Esophagus (tissue), 2 donors: Measurements from ENCODE around the gene FUT3. TPM values are rescaled to one million over a fixed set of nuclear protein-coding genes. Genes with fewer than 3 reads are reported as not detected.

Experiments
- H3K27ac ChIP-seq, 2 donors: one replicate each; pipeline ENCODE4 v1.5.1; 2013; ENCODE audit warnings: low read depth in 2 of 2, mild to moderate bottlenecking in 2 of 2, inconsistent platforms in 1 of 2, low read length in 1 of 2, moderate library complexity in 1 of 2
- H3K27me3 ChIP-seq, 2 donors: one replicate each; pipeline ENCODE4 v1.6.1; 2013; ENCODE audit warnings: low read length in 2 of 2, control low read depth in 1 of 2, mild to moderate bottlenecking in 1 of 2; ENCODE audit not compliant: insufficient read depth in 2 of 2, control insufficient read depth in 1 of 2
- H3K36me3 ChIP-seq, 2 donors: one replicate each; pipeline ENCODE4 v1.6.1; 2013; ENCODE audit warnings: low read length in 1 of 2; ENCODE audit not compliant: control insufficient read depth in 2 of 2, insufficient read depth in 2 of 2
- H3K4me1 ChIP-seq, 2 donors: one replicate each; pipeline ENCODE4 v1.6.1; 2013; ENCODE audit warnings: low read length in 1 of 2; ENCODE audit not compliant: control insufficient read depth in 2 of 2, insufficient read depth in 2 of 2
- H3K4me3 ChIP-seq, 2 donors: one replicate each; pipeline ENCODE4 v1.5.1; 2013; ENCODE audit warnings: low read length in 2 of 2, mild to moderate bottlenecking in 2 of 2, low read depth in 1 of 2, moderate library complexity in 1 of 2
- H3K9me3 ChIP-seq, 2 donors: one replicate each; pipeline ENCODE4 v1.6.1; 2013; ENCODE audit warnings: mild to moderate bottlenecking in 2 of 2, low read depth in 1 of 2, low read length in 1 of 2, moderate library complexity in 1 of 2; ENCODE audit not compliant: control insufficient read depth in 2 of 2, insufficient read depth in 1 of 2
- WGBS, 2 donors: extraction: QIAGEN DNeasy Blood & Tissue Kit; methylation state at CpG; one replicate each; pipeline ENCODE4 v1.1.7; 2013; 5-methylcytosine and 5-hydroxymethylcytosine counted together
- polyA plus RNA-seq, 2 donors: library from polyadenylated mRNA; stranded (reverse); fragments of 200-250 nt; gene quantifications; one replicate each; pipeline ENCODE4 v1.2.3, GENCODE V29; 2013
- donor health status: healthy with polysubstance abuse.
- donor health status: Bipolar disorder and iron deficiency.

FUT3 gene
- polyA plus RNA-seq, 2 donors, result 121 to 183 TPM

DNA sequence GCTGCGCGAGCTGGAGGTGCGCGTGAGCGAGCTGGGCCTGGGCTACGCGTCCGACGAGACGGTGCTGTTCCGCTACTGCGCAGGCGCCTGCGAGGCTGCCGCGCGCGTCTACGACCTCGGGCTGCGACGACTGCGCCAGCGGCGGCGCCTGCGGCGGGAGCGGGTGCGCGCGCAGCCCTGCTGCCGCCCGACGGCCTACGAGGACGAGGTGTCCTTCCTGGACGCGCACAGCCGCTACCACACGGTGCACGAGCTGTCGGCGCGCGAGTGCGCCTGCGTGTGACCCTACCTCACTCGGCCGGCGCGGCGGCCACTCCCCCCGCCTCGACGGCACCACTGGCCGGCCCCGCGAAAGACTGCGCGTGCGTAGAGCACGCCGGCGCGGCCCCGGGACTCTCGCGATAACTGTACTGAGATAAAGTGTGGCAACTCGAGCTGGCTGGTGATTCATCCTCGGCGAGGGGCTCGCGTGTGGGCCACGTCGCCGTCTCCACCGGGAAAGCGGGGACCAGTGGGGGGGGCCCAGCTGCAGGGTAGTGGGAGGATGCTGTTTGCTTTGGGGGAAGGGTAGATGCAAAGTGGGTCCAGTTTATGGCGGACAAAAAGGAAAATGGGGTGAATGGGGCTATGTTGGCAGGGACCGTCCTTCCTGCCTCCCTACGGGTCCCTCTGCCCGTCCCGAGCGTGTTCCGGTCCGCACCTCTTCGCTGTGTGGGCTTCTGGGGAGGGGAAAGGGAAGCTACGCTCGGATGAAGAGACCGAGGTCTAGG, 23.2 kb downstream of the FUT3 start:
- Histone ChIP-seq H3K9me3 (no peaks in the 10 kb centered on the region), H3K4me3 (peak overlapping the region; percentile 58 to 65), H3K4me1 (peaks cover 4 to 8% of the 10 kb centered on the region in 2 donors), H3K36me3 (peaks cover 0 to 15% of the 10 kb centered on the region in 2 donors), H3K27ac (peak overlapping the region; percentile 72 to 93), H3K27me3 (no peaks in the 10 kb centered on the region)
- 2 to 3% methylated on average over 69 to 91 of the region's 91 CpGs for WGBS, 2 donors

- Histone ChIP-seq H3K9me3 (no peaks in the 10 kb centered on the region), H3K36me3 (peaks cover 0 to 15% of the 10 kb centered on the region in 2 donors), H3K4me3 (peak overlapping the region; percentile 58 to 65), H3K27me3 (no peaks in the 10 kb centered on the region), H3K4me1 (peaks cover 4 to 9% of the 10 kb centered on the region in 2 donors), H3K27ac (peak overlapping the region; percentile 37 to 93)
- WGBS, 2 donors, result 17 to 26% methylated on average over 26 to 37 of the region's 37 CpGs
Observed at GRCh38 chr19:5827342-5827890, 23.8 kb downstream of the FUT3 start.

DNA sequence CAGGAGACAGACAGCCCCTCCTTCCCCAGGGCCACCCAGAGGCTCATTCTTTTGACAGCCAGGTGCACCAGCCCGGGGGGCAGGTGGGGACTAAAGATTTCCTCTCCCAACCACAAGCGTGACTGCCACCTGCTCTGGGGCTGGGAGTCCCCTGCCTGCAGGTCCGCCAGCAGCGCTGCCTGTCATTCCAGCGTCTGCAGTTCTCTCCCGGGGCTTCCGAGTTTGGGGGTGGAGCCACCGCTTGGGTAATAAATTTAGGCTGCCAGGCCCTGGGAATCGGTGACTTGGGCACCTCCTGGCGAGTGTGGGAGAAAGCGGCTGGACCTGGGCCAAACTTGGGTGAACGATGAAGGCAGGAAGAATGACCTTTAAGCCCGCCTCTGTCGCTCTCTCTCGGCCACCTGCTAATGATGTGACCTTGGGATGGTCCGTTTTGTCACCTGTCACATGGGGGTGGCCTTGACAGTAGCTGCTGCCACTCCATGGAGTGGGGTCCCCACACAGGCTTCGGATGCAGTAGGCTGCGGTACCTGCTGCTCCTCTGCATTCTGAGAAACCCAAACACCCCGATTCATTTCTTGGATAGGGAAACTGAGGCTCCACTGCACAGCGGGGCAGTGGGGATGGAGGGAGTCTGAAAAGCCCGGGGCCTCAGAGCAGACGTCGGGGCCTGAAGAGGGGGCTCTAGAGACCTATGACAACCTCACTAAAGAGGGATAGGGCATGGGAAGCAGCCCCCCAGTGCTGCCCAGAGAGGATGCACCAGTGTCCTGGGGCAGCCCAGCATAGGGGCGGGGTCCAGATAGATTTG, 24.5 kb downstream of the FUT3 start:
- no peaks in the 10 kb centered on the region for H3K27me3 ChIP-seq
- WGBS, 2 donors, result 15 to 21% methylated on average over 24 of the region's 24 CpGs
- no peak overlapping the region for H3K4me3 ChIP-seq
- H3K9me3 ChIP-seq, result no peaks in the 10 kb centered on the region
- H3K27ac ChIP-seq, result peak overlapping the region in 1 of 2 donors; percentile 93
- H3K36me3 ChIP-seq, result peaks cover 0 to 11% of the 10 kb centered on the region in 2 donors
- H3K4me1 ChIP-seq, result peaks cover 4 to 12% of the 10 kb centered on the region in 2 donors

DNA sequence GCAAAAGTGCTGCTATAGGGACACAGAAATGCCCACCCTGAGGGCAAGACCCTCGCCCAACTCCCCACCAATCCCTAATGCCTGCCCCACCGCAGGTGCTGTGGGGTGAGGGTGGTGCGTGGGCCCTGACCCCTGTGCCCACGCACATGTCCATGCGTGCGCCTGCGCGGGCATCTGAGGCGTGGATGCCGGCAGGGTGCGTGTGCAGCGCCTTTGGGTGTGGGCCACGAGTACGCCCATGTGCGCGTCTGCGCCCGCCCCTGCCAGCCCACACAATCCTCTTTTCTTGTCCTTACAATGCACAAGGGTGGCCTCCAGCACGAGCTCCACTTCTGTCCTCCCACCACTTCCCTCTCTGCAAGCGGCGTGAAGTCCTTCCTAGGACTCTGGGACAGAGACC, 26.1 kb downstream of the FUT3 start:
- H3K27me3 ChIP-seq, result no peaks in the 10 kb centered on the region
- H3K9me3 ChIP-seq, result no peaks in the 10 kb centered on the region
- peaks cover 4 to 12% of the 10 kb centered on the region in 2 donors for H3K4me1 ChIP-seq
- peaks cover 0 to 11% of the 10 kb centered on the region in 2 donors for H3K36me3 ChIP-seq
- no peak overlapping the region for H3K4me3 ChIP-seq
- H3K27ac ChIP-seq, result no peak overlapping the region
- 55 to 78% methylated on average over 21 of the region's 21 CpGs for WGBS, 2 donors

GRCh38 chr19:5824751-5825150, 26.5 kb downstream of the FUT3 start:
- no peaks in the 10 kb centered on the region for H3K9me3 ChIP-seq
- H3K4me1 ChIP-seq, result peaks cover 4 to 12% of the 10 kb centered on the region in 2 donors
- H3K27ac ChIP-seq, result no peak overlapping the region
- peaks cover 0 to 7% of the 10 kb centered on the region in 2 donors for H3K36me3 ChIP-seq
- 84 to 87% methylated on average over 10 of the region's 10 CpGs for WGBS, 2 donors
- H3K4me3 ChIP-seq, result no peak overlapping the region
- H3K27me3 ChIP-seq, result no peaks in the 10 kb centered on the region

- H3K27me3 ChIP-seq, result no peaks in the 10 kb centered on the region
- no peak overlapping the region for H3K4me3 ChIP-seq
- H3K27ac ChIP-seq, result no peak overlapping the region
- H3K36me3 ChIP-seq, result peaks cover 0 to 6% of the 10 kb centered on the region in 2 donors
- 79 to 84% methylated on average over 30 of the region's 30 CpGs for WGBS, 2 donors
- peaks cover 4 to 11% of the 10 kb centered on the region in 2 donors for H3K4me1 ChIP-seq
- no peaks in the 10 kb centered on the region for H3K9me3 ChIP-seq
Observed at GRCh38 chr19:5823579-5824281, 27.5 kb downstream of the FUT3 start.

GRCh38 chr19:5822181-5822844, 28.9 kb downstream of the FUT3 start:
- H3K4me1 ChIP-seq, result peaks cover 0 to 4% of the 10 kb centered on the region in 2 donors
- 26 to 32% methylated on average over 29 to 30 of the region's 30 CpGs for WGBS, 2 donors
- no peaks in the 10 kb centered on the region for H3K27me3 ChIP-seq
- no peak overlapping the region for H3K4me3 ChIP-seq
- no peak overlapping the region for H3K27ac ChIP-seq
- peaks cover 0 to 4% of the 10 kb centered on the region in 2 donors for H3K36me3 ChIP-seq
- H3K9me3 ChIP-seq, result peaks cover 0 to 3% of the 10 kb centered on the region in 2 donors

GRCh38 chr19:5821521-5822180, 29.6 kb downstream of the FUT3 start:
- no peak overlapping the region for H3K27ac ChIP-seq
- peaks cover 0 to 4% of the 10 kb centered on the region in 2 donors for H3K4me1 ChIP-seq
- peaks cover 0 to 4% of the 10 kb centered on the region in 2 donors for H3K36me3 ChIP-seq
- H3K4me3 ChIP-seq, result no peak overlapping the region
- 45 to 48% methylated on average over 8 of the region's 8 CpGs for WGBS, 2 donors
- peaks cover 0 to 3% of the 10 kb centered on the region in 2 donors for H3K9me3 ChIP-seq
- no peaks in the 10 kb centered on the region for H3K27me3 ChIP-seq
